Measurements from ENCODE around the gene TRAPPC3L.

GRCh38 chr6:116482780-116483179 is 62.7 kb downstream of the TRAPPC3L start:
- TF ChIP-seq GATA2 (IDR thresholded peaks at IDR 0.05; ENCODE audit: low read depth, low read length) (no peak), GATA3 (IDR thresholded peaks at IDR 0.05; ENCODE audit: low read depth, low read length) (no peak)

Measured in SH-SY5Y (cell line).